Hepatocyte (in vitro differentiated cells): Measurements from ENCODE around the gene PDZK1IP1.

Experiments used
- CTCF ChIP-seq: fragments of 200-600 bp; sonication (generic); IDR thresholded peaks from 2 replicates; pipeline ENCODE4 v1.5.1; 2016; ENCODE audit warnings: antibody characterized with exemption, mild to moderate bottlenecking; ENCODE audit not compliant: poor library complexity
- EZH2 ChIP-seq: fragments of 200-600 bp; sonication (generic); IDR thresholded peaks from 2 replicates; pipeline ENCODE4 v1.6.1; 2016; ENCODE audit warnings: antibody characterized with exemption, mild to moderate bottlenecking, borderline replicate concordance

- TF ChIP-seq CTCF = no peak
- TF ChIP-seq EZH2 = no peak
Measured at GRCh38 chr1:47187926-47188250, 1.9 kb downstream of the PDZK1IP1 start.
